NCI-H2081 treated with DMSO at 0.1 percent for 48 hours (cell line): ENCODE data around the gene MYLK2.
"Not testable (repeated sequence)": the region's sequence is repeated elsewhere in the genome, so short reads cannot be mapped to it uniquely, and the experiment has no call there.

ENCODE experiments used
- DNase-seq: peaks from one replicate; lab custom pipeline; 2025; lab: John Stamatoyannopoulos, UW

Gene MYLK2

DNA sequence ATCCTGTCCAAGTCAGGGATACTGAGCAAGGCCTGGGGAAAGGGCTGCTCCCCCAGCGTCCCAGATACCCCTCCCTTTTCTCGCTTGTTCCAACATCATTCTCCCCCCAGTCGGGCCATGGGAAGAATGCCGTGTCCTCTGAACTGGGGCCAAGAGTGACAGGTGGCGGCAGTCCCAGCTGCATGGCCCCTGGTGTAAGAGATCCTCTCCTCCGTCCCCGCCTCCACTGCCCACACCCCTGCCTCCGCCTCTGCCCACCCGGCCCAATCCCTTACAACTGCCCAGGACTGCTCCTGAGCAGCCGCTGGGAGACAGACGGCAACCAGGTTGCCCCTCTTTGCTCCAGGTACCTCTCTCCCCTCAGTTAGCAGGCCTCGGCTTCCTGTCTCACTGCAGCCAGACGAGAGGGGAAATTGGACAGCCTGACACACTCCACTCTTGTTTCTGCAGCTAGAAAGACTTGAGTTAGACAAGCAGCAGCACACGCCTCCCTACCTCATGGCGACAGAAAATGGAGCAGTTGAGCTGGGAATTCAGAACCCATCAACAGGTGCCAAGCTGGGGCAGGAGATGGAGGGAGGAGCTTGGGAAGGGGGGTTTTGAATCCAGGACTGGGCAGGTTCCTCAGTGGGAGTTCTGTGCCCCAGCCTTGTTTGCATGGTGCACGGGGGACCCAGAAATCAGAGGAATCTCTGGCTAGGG lies at the start of gene MYLK2:
Gene MYLK2 (plus strand): TSS at position 274 of the 702 bp plus-strand sequence. CDS start 225 bp downstream, at position 499.
- DNase-seq: no peak

- DNase-seq: no peak
Observed at GRCh38 chr20:31769681-31770080, 49.5 kb upstream of the MYLK2 start.

DNA sequence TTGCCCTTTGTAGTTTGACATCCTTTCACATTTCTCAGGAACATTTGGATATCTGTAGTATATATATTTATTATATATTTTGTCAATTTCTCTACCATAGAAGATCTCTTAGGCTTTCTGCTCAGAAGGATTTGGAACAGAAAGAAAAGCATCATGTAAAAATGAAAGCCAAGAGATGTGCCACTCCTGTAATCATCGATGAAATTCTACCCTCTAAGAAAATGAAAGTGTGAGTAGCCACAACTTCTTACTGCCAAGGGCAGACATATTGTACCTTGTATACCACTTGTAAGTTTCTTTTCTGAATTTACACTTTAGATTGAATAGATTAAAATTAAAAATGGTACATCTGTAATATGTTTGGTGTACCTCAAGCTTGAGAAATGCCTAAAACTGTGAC lies 48.9 kb upstream of the MYLK2 start:
- no peak for DNase-seq

- DNase-seq: no peak
Observed at GRCh38 chr20:31774408-31774807, 44.7 kb upstream of the MYLK2 start.

DNA sequence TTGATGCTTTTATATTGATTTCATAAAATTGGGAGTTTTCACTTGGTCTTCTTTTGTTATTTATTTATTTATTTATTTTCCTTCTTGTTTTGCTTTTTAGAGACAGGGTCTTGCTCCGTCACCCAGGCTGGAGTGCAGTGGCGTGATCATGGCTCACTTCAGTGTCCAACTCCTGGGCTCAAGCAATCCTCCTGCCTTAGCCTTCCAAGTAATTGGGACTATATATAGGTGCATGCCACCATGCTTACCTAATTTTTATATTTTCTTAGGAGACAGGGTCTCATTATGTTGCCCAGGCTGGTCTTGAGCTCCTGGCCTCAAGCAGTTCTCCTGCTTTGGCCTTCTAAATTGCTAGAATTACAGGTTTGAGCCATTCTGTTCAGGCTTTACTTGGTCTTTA lies 38.3 kb upstream of the MYLK2 start:
- no peak for DNase-seq

DNA sequence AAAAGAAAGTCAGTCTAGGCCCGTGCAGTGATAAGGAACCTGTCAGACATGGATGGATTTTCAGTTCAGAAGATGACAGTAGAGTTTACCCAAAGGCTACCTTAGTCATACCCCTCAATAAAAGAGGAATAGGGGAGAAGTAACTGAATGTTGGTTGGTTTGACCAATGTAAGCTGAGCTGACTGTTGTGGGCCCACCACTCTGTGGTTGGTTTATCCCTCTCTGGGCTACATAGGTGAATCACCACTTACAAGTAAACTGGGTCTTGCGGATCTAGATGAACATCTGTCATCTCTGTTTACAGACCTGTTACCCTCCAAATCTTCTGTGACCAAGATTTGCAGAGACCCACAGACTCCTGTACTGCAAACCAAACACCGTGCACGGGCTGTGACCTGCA lies 37.2 kb upstream of the MYLK2 start:
- no peak for DNase-seq

DNA sequence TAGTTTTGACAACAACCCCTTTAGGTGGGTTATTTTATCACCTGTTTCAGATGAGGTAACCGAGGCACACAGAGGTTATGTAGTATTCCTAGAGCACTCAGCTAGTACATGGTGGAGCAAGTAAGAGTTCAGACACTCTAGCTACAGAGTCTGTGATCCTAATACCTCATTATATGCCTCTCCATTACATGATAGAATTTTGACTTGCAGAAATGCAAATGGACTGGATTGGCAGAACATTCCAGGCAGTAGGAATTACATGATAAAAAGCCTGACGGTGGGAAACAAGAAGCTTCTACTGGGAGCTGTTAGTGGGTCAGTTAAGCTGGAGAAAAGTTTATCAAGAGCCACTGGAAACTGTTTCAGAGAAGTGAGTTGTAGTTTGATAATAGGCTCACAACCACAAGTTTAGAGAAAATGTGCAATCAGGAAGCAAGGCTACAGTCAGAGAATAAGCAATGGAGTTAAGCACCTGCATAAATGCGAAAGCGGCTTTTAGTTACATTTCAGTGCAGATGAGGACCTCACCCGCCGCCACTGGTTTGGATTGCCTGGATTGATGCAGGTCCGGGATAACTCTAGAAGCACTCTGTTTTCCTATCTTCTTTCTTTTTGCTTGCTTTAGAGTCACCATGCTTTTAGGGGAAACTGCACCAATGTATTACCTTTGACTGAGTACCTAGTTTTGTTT lies 34.7 kb upstream of the MYLK2 start:
- no peak for DNase-seq

GRCh38 chr20:31785089-31785488 lies 34.1 kb upstream of the MYLK2 start:
- no peak for DNase-seq

DNA sequence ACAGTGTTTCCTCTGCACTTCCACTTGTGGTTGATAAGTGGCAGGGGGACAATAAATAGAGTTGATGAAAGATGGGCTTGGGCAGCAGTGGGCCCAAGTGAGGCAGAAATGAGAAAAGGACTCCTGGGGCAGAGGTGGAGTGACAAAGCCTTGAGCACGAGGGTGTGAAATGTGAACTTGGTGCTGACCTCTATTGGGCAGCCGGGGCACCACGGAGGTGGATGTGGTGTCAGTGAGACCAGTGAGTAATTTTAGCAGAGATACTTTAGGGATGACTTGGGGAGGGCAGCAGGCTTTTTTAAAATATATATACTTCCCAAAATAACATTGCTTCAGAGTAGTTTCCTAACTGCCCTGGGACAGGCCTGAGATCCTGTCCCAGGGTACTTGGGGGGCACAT lies 30.6 kb upstream of the MYLK2 start:
- no peak for DNase-seq

- DNase-seq: no peak
Observed at GRCh38 chr20:31790401-31790800, 28.8 kb upstream of the MYLK2 start.

DNA sequence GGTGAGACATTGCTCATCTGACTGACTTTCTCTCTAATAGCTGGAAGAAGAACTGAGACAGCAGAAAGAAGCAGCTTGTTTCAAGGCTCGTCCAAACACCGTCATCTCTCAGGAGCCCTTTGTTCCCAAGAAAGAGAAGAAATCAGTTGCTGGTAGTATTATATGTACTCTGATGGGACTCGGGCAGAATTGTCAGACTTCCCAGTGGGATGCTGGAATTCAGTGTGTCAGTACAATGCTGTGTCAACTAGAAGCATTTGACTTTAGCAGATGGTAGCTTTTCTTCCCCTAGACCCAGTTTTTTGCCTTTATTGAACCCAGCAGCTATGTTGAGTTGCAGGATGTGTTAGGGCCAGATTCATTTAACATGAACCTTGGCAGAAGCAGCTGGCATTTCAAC lies 21.8 kb upstream of the MYLK2 start:
- DNase-seq: no peak

DNA sequence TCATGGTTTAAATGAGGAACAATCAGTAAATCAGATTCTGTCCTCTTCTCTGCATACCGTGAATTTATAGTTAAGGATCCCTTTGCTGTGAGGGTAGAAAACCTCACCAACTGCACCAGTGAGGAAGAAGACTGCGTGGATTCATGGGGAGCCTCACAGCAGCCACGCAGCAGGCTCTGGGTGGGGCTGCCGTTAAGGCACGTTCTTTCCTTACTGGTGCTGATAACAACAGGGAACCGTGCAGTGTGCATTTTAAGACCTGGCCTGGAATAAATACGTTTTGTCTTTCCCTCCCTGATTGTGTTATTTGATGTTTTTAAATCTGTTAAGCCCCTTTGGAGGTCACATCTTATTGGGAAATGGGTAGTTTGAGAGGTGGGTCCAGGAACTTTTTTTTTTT lies 17.6 kb upstream of the MYLK2 start:
- no peak for DNase-seq

DNA sequence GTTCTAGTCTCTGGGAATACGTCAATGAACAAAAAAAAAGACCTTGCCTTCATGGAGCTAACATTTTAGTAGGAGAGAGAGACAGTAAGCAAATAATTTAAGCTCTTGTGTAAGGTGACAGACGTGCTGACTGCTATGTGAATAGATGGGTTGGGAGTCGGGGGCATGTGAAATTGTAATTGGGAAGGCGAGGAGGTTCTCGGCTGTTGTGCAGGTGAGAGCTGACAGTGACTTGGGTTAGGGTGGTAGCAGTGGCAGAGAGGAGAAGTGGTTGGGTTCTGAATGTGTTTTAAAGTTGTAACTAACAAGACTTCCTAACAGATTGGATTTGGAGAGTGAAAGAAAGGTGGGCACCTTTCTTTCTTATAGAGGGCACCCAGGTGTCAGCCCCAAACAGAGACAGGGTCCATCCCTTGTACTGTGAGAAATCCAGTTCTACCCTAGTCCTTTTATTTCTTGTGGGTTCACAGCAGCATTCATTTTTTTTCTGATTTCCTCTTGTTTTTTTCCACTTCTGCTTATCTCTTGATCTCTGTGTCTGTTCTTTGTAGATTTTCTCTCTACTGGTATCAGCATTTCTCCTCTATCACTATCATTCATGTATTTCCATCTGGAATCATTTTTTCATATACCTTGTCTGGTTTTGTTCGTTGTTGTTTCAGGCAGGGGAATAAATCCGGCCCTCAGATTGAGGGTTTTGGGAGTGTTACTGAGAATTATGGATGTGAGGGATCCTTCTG lies 15.4 kb upstream of the MYLK2 start:
- DNase-seq: no peak

GRCh38 chr20:31806564-31807355 lies 12.4 kb upstream of the MYLK2 start:
- no peak for DNase-seq

GRCh38 chr20:31808481-31808880 lies 10.7 kb upstream of the MYLK2 start:
- no peak for DNase-seq

DNA sequence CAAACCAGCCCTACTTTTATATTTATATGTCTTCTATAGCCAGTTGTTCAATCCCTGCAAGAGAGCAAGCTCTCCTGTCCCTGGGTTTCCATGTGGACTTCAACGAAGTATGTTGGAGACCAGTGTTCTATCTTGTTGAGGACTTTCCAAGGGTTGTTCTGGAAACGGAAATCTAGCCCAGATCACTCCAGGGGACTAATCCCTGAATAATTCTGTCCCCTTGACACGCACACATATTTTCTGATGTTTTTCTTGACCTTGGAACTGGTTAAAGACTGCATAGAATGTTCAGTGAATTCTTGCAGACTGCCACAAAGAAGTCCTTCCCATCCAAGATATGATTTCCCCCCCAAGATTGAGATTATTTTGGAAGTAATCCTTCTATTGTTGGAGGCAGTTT lies 9.5 kb upstream of the MYLK2 start:
- no peak for DNase-seq

- no peak for DNase-seq
Observed at GRCh38 chr20:31811198-31811597, 8.0 kb upstream of the MYLK2 start.

- DNase-seq: no peak
Observed at GRCh38 chr20:31811796-31812728, 7.1 kb upstream of the MYLK2 start.

GRCh38 chr20:31813611-31814010 lies 5.5 kb upstream of the MYLK2 start:
- DNase-seq: no peak

- not testable (repeated sequence) for DNase-seq
Observed at GRCh38 chr20:31814142-31814541, 5.0 kb upstream of the MYLK2 start.
